GM21381 (cell line): ENCODE results near the gene KRTAP4-6.
"Not testable (repeated sequence)": the region's sequence is repeated elsewhere in the genome, so short reads cannot be mapped to it uniquely, and the experiment has no call there.

Source experiments
- ATAC-seq: cut with Tn5 transposase; IDR thresholded peaks from one replicate; pipeline ENCODE4 v1.9.1; 2021; ENCODE audit warnings: mild to moderate bottlenecking, moderate library complexity; ENCODE audit not compliant: unreplicated experiment

Gene KRTAP4-6

DNA sequence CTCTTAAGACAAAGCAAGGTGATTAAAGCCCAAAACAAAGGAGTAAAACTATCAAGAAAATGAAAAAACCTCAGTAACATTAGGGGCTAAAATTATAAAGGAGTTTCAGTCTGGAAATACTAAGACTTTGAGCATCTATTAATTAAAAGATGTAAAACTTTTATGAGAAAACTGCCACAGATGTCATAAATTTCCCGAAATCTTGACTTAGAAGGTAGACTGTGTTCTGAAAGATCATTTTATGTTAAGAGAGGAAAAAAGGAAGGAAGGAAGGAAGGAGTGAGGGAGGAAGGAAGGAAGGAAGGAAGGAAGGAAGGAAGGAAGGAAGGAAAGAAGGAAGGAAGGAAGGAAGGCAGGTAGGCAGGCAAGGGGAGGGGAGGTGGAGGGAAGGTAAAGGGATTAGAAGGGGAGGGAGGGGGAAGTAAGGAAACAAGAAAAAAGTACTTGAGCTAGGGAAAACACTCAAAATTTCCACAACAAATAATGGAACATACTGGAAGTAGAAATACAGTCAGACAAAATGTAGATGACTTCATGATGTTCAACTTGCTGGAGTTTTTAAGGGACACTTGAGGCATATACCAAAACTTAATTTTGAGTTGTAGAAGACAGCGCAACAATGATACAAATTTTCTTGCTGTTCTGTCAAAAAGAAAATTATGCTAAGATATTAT is 7.3 kb upstream of the KRTAP4-6 start:
- ATAC-seq, result no peak

DNA sequence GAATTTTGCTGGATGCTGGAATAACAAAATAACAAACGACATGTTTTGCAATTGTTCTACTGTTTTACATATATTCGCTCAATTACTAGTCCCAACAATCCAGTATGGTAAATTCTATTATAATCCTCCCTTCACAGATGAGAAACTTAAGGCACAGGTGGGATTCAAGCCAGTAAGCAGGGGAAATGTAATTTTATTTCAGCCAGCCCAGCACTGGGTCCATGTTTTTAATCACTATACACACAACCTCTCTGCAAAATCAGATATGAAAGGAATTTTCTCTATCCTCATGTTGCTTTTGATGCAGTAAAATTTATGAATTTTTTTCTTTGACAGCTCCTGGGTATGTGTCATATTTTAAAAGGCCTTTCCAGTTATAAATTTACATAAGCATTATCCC is 4.9 kb upstream of the KRTAP4-6 start:
- ATAC-seq, result no peak

DNA sequence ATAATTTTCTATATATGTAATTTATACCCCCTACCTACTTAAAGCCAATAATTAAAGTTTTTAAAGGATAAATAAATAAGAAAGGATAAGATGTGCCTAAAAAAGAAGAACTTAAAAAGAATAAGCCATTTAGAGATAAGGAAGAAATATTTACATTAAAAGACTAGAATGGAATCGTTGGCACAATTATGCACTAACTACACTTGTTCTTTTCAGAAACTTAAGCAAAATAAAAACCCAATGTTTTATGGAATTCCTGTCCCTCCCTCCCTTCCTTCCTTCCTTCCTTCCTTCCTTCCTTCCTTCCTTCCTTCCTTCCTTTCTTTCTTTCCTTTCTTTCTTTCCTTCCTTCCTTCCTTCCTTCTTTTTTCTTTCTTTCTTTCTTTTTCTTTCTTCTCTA is 4.5 kb upstream of the KRTAP4-6 start:
- no peak for ATAC-seq

DNA sequence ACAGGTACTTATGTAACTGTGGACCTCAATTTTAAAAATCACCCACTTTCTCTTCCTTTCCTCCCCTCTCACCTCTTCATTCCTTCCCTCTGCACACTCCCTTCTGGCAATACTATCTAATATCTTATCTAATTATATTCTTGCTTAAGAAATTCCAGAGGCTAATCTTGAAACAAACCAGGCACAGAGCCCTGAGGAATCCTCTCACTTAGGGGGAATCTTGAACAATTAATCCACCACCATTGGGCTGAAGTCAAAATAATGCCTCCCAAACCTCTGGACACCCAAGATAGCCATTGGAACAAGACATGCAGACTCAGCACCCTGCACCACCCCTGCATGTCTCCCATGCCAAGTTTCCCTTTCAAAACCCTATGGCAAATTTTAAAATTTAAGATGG is 1.0 kb upstream of the KRTAP4-6 start:
- no peak for ATAC-seq

DNA sequence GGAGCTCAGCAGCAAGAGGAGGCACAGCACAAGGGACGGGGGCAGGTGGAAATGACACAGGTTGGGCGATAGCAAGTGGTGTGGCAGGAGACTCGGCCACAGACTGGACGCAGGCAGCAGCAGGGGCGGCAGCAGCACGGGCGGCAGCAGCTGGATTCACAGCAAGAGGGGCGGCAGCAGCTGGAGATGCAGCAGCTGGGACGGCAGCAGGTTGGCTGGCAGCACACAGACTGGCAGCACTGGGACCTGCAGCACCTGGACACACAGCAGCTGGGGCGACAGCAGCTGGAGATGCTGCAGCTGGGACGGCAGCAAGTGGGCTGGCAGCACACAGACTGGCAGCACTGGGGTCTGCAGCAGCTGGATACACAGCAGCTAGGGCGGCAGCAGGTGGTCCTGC is 479 bp downstream of the KRTAP4-6 start:
- not testable (repeated sequence) for ATAC-seq

DNA sequence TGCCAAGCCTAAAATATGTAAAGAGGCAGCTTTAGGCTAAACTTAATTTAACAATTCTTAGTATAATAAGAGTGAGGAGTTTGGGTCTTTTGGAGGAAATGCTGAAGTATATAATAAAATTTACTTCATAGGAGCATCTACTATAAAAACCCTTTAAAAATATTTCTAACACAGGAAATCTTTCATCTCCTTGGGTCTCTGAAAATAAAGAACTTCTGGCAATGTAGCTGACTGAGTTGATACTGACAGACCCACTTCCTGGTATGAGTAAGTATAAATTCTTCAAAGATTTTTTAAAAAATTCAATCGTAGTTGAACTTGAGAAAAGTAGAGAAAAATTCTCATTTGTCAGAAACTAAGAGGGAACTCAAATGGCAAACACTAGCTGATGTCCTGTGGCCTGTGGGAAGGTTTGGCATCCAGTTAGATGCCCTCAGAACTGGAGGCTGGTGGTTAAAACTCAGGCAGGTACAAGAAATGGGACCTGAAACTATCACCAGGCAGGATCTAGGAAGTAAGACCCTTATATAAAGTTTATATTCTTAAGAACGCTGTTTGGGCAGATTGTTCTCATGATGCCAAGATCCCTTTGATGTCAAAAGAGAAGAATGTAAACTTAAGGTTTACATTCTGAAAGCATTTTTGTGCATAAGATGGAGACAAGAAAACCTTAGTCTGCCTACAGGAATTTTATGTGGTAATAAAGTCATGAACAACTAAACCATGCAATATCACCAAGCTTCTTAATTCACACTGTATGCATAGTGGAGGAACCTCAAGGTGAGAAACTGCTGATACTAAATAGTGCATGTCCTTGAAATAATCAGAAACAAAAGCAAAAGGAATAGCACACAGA is 6.2 kb downstream of the KRTAP4-6 start:
- ATAC-seq, result no peak

DNA sequence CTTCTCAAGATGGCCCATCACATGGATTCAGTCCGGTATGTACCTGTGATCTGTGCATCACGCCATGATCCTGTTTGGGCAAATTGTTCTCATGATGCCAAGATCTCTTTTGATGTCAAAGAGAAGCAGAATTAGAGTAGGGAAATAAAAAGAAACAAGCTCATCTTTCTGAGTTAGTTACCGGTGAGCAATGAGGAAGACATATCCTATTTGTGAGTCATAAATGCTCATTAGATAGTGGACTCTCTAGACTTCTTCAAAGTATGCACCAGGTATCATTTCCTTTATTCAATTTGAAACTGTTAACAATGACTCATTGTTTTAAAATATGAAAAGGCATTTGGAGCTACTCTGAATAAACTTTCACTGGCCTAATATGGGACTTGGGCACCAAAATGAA is 8.4 kb downstream of the KRTAP4-6 start:
- no peak for ATAC-seq

DNA sequence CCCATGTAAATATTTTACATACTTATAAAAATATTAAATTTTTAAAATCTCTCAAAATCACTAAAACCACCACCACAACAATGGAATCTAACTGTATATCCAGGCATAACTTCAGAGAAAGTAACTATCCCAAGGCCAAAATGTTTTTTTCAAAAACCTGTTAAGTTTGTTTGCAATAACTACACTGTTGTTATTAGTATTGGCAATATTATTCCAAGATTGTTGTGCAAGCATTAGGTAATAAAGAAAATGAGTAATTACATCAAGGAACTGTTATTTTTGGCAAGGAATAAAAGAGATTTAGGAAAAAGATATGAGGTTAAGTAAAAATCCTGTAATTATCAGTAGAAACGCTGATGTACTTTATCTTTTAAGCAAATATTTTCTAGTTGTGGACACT is 13.0 kb downstream of the KRTAP4-6 start:
- ATAC-seq, result no peak

DNA sequence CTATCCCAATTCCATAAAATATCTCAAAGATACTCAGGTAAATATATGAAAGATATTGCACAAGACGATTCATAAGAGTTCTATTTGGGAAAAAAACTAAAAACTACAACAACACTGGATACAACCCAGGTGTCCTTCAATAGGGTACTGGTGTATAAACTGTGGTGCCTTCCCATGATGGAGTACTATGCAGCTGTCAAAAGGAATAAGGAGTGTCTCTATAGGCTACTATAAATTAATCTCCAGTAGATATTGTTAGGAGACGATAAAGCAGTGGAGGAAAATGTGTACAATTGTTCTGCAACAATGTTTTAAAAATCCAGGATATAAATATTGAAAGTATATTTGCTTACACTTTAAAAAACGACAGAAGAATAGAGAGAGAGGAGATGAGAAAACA is 13.9 kb downstream of the KRTAP4-6 start:
- ATAC-seq, result no peak

DNA sequence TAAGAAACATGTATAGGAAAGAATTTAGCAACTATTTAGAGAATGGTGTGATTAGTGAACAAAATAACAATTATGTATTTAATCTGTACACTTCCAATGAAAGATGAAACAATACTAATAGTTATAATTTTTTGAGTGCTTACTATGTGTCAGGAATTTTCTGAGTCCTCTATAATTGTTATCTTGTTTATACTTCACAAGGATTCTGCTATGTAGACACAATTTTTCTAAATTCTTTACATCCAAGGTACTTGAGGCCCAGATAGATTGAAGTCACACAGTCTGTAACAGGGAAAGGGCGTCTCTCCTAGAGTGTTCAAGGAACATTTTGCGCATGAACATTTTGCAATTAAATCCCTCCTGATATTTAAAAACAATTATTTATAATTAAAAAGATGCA is 15.3 kb downstream of the KRTAP4-6 start:
- no peak for ATAC-seq

DNA sequence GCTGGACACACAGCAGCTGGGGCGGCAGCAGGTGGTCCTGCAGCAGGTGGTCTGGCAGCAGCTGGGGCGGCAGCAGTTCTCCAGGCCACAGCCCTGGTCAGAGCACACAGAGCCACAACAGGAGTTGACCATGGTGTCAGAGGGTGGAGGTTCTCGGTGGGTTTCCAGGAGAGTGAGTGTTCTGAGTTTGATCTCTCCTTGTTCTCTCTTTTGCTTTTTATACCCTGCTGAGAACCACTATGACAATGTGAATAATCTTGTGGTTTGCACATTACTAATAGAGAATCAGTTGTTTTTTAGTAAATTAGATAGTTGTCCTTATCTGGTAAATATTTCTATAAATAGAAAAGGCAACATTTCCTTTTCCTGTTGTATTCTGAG is 16.4 kb downstream of the KRTAP4-6 start, which contains the start of gene KRTAP4-12:
Gene KRTAP4-12, minus strand, starts transcription at position 192 of the 381 bp plus-strand sequence. Its CDS starts 60 bp downstream, at position 132.
- not testable (repeated sequence) for ATAC-seq

DNA sequence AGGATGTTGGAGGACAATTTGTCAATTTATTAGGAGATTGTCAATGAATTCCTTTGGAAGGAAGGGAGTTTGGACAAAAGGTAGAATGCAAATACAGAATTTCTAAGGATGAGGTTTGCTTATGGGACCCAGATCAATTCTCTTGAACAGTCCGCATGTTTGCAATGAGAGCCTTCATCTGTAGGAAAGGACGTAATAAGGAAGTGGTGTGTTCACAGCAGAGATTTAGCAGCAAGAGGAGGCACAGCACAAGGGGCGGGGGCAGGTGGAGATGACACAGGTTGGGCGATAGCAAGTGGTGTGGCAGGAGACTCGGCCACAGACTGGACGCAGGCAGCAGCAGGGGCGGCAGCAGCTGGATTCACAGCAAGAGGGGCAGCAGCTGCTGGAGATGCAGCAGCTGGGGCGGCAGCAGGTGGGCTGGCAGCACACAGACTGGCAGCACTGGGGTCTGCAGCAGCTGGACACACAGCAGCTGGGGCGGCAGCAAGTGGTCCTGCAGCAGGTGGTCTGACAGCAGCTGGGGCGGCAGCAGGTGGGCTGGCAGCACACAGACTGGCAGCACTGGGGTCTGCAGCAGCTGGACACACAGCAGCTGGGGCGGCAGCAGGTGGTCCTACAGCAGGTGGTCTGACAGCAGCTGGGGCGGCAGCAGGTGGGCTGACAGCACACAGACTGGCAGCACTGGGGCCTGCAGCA is 16.9 kb downstream of the KRTAP4-6 start:
- not testable (repeated sequence) for ATAC-seq

DNA sequence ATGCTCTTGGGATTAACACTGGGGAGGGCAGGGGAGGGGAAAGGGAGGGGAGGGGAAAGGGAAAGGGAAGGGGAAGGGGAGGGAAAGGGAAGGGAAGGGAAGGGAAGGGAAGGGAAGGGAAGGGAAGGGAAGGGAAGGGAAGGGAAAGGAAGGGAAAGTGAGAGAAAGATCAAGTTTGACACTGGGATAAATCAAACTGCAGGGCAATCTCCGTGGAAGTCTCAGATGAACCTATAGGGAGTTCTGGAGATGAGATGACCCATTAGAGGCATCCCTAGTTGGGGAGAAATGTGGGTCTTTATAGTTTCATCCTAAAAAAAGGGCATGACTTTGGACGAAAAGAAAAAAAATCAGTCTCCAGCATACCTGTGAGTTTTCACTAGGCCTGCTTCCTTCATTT is 18.6 kb downstream of the KRTAP4-6 start:
- ATAC-seq, result no peak

DNA sequence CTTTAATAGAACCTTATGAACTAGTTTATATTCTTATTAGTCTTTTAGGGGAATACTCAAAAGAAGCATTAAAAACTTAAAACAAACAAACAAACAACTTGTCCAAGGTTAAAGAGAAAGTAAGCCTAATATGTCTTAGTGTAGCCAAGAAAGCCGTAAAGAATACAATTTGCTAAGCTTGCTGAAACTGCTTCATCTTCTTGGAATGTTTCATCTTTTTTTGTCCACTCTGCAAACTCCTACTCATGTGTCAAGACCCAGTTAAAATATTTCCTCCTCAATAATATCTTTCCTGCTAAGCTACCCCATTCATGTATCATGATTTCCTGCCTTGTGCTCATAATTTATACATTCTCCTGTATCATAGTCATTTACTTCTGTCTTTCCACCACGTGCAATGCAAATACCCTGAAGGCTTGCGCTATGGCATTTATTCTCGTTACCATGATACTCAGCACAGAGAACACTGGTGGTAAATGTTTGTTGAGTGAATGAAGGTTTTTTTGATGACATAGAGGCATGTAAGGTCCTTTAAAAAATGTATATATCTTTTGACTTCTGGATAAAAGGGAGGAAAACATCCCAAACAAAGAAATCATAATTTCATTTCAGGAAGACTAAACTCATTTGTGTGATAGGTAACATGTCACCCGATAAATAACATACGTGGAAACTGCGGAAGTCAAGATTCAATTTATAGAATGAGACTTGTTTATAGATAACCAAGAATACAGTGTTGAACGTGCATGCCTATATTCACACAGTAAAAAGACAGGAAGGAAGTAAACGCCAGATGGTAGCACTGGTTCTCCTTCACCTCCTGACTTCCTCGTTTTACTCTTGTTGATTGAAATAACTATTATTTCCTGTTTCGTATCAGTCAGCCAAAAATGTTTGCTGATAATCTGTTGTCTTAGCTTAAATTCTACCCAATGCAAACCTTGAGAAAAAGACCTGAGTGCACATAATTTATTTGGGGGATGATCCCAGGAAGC is 20.4 kb downstream of the KRTAP4-6 start:
- not testable (repeated sequence) for ATAC-seq

DNA sequence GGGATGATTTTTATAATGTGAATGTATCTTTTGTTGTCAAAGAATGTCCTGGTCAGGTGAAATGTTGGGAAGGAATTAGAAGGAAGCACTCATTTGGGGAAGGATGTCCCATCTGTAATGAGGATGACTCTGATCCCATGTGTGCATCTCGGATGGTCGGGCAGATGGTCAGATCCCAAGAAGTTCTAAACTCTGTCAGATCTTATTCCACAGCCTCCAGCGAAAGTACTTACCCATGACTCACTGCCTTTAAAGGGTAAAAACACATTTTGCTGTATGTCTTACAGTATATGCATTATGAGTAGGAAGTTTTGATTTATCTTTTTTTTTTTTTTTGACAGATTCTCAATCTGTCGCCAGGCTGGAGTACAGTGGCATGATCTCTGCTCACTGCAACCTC is 21.6 kb downstream of the KRTAP4-6 start:
- no peak for ATAC-seq

DNA sequence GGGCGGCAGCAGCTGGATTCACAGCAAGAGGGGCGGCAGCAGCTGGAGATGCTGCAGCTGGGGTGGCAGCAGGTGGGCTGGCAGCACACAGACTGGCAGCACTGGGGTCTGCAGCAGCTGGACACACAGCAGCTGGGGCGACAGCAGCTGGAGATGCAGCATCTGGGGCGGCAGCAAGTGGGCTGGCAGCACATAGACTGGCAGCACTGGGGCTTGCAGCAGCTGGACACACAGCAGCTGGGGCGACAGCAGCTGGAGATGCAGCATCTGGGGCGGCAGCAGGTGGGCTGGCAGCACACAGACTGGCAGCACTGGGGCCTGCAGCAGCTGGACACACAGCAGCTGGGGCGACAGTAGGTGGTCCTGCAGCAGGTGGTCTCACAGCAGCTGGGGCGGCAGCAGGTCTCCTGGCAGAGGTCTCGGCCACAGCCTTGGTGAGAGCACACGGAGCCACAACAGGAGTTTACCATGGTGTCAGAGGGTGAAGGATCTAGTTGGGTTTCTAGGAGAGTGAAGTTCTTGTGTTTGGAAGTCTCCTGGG is 22.4 kb downstream of the KRTAP4-6 start, which contains the start of gene KRTAP4-11:
Gene KRTAP4-11, minus strand, starts transcription at position 528 of the 541 bp plus-strand sequence. Its CDS starts 58 bp downstream, at position 470.
- not testable (repeated sequence) for ATAC-seq

DNA sequence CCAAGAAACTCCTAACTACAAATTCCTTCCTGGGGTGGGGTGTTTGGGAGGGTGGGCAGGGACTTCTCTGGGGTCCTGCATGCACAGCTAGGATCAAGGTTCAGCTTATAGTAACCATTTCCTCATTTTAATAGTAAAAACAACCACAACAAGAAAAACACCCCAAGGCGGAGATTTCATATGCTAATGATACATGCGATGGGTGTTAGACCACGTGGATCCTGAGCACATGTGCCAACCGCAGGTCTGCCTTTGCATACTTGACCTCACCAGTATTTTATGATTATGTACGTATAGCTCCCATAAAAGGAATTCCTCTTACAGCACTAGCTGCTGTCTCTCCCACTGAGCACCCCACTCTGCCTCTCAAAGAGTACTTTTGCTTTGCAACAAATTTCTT is 24.0 kb downstream of the KRTAP4-6 start:
- no peak for ATAC-seq

DNA sequence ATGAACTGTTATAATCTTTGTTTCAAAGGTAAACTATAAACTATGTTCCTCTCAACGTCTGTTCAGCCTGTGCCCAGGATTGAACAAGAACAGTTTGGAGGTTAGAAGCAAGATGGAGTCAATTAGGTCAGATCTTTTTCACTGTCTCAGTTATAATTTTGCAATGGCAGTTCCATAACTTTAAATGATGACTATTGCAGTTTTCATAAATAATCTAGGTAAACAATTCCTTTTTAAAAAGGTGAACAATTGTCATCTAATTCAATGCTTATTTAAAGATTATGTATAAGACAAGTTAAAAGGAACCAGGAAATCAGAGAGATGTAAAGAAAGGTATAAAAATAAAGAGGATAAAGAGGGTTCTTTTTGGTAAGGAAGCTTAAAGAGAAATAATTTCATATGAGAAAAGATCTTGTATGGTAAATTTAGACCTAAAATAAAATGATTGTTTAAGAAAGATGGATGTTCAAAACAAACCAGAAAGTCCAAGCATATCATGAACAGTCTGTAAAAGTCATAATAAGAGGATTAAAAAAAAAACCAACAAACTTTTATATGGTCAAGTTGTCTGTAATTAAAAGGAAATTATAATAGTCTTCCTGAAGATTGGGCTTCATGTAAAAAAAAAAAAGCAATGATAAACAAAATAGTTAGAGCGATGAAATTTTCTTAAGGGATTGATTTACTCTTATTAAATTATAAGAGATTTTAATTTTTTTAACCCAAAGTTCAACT is 29.0 kb downstream of the KRTAP4-6 start:
- ATAC-seq, result no peak

DNA sequence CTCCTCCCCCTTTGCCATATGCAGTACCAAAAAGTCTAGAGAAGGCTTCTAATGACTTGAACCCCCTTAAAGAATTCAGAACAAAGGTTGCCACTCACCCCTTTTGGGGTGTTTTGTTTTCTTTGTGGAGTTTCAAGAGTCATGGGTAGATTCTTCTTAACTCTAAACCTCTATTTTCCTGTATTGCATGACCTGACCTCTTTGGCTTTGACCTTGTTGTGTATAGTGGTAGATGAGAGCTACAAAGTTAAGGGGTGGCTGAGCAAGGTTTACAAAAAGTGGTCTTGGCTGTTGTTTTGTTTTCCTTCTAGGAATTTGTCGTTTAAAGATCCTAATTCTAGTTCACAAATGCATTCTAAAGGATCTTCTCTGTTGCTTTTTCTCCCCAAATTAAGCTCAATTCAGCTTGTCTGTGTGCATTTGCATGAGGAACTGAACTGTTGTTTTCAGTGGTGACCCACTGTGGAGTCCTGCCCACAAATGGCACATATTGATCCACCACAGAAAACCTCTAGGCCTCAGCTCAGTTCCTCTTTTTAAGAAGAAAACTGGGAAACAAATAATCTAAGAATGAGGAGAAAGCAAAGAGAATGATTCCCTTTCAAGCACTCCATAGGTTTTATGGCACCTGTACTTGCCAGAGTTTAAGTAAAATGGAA is 31.5 kb downstream of the KRTAP4-6 start:
- not testable (repeated sequence) for ATAC-seq
